T-helper 17 cell (primary cell): ENCODE results near the gene RFPL3. TPM values are rescaled to one million over a fixed set of nuclear protein-coding genes. Genes with fewer than 3 reads are reported as not detected.
"Not testable (repeated sequence)": the region's sequence is repeated elsewhere in the genome, so short reads cannot be mapped to it uniquely, and the experiment has no call there.

Experiments used
- ATAC-seq: fragments of 150-1000 bp; cut with Tn5 transposase; 2 replicates; pipeline ENCODE4 v1.10.0; 2021; ENCODE audit warnings: mild to moderate bottlenecking, moderate library complexity
- DNase-seq, 3 donors: peaks; one replicate each; pipeline versions ENCODE4 v3.0.0 to v3.0.0-alpha.2; 2020 to 2021
- H3K9me3 ChIP-seq: one replicate; pipeline ENCODE4 v1.7.0; 2013; ENCODE audit warnings: low read length, mild to moderate bottlenecking; ENCODE audit not compliant: control insufficient read depth, poor library complexity, severe bottlenecking
- H3K27ac Mint-ChIP-seq: one replicate; pipeline ENCODE4 v1.8.0; 2022; ENCODE audit warnings: mild to moderate bottlenecking, moderate library complexity, mixed read lengths
- H3K27me3 Mint-ChIP-seq: one replicate; pipeline ENCODE4 v1.8.0; 2022; ENCODE audit warnings: mixed read lengths
- H3K36me3 Mint-ChIP-seq: one replicate; pipeline ENCODE4 v1.8.0; 2022; ENCODE audit warnings: low read depth, mixed read lengths
- H3K4me1 Mint-ChIP-seq: one replicate; pipeline ENCODE4 v1.8.0; 2022; ENCODE audit warnings: mild to moderate bottlenecking, mixed read lengths
- H3K4me3 Mint-ChIP-seq: one replicate; pipeline ENCODE4 v1.8.0; 2022; ENCODE audit warnings: mild to moderate bottlenecking, moderate library complexity, mixed read lengths
- total RNA-seq, 4 donors: library from RNA in 2 of 4; stranded (reverse) in 2 of 4; gene quantifications; one replicate each; pipeline ENCODE4 v1.2.3 and lab custom pipeline; 2022 to 2026

RFPL3 gene
- total RNA-seq, result not detected
- 0 reads per million in 2 donors for total RNA-seq (lab: John Stamatoyannopoulos, UW)

DNA sequence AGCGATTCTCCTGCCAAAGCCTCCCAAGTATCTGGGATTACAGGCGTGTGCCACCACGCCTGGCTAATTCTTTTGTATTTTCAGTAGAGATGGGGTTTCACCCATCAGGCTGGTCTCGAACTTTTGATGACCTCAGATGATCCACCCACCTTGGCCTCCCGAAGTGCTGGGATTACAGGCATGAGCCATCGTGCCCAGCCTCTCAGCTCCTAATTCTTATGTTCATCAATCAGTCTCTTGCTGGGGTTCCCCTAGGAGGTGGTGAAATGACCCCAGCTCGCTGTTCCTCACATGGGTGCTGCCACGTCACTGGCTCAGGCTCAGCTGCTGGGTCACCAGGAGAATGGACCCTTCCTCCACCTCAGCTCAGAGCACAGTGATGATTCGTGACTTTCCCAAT lies at the start of gene RFPL3:
Gene RFPL3, plus strand, starts transcription at position 301 of the 400 bp plus-strand sequence. CDS start 205 bp downstream, outside the sequence.
- not testable (repeated sequence) for H3K36me3 Mint-ChIP-seq, ATAC-seq, H3K4me3 Mint-ChIP-seq, H3K27me3 Mint-ChIP-seq, H3K9me3 ChIP-seq, H3K4me1 Mint-ChIP-seq, H3K27ac Mint-ChIP-seq, DNase-seq

DNA sequence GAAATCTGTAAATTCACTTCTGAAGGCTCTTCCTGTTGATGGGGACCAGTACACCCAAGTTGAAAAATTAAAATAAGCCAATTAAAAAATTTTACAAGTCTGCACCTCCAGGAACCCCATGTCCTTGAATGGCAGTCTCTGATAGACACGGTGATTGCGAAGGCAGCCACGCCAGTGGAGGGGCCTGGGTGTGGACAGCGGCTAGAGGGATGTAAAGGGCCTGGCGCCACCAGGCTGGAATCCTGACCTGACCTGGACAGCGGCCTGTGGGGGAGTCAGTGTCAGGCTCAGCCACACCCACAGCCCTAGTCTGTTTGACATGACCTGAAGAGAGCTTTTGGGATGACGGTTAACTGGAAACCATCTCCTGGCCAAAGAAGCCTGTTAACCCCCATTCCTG lies 49.5 kb upstream of the RFPL3 start:
- H3K4me3 Mint-ChIP-seq, result no peak overlapping the region
- peaks cover 50% of the 10 kb centered on the region for H3K27me3 Mint-ChIP-seq
- H3K27ac Mint-ChIP-seq, result no peak overlapping the region
- ATAC-seq (no peak), DNase-seq (no peak)
- no peaks in the 10 kb centered on the region for H3K9me3 ChIP-seq
- H3K4me1 Mint-ChIP-seq, result no peaks in the 10 kb centered on the region
- no peaks in the 10 kb centered on the region for H3K36me3 Mint-ChIP-seq

DNA sequence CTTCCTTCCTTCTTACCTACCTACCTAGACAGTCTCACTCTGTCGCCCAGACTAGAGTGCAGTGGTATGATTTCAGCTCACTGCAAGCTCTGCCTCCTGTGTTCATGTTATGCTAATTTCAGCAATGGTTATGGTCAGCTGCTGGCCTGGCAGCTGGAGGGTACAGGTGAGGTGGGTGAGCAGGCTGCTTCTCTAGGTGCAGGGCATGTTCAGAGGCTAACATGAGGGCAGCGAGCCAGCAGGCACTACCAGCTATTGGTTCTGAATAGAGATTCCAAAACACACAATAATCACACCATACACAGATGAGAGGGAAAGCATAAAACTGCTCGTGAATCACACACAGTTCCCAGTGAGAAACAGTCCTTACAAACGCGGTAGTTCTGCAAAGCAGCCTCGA lies 48.7 kb upstream of the RFPL3 start:
- no peak overlapping the region for H3K4me3 Mint-ChIP-seq
- H3K27ac Mint-ChIP-seq, result no peak overlapping the region
- no peaks in the 10 kb centered on the region for H3K4me1 Mint-ChIP-seq
- no peaks in the 10 kb centered on the region for H3K9me3 ChIP-seq
- ATAC-seq (no peak), DNase-seq (no peak)
- H3K27me3 Mint-ChIP-seq, result peaks cover 57% of the 10 kb centered on the region
- H3K36me3 Mint-ChIP-seq, result no peaks in the 10 kb centered on the region

DNA sequence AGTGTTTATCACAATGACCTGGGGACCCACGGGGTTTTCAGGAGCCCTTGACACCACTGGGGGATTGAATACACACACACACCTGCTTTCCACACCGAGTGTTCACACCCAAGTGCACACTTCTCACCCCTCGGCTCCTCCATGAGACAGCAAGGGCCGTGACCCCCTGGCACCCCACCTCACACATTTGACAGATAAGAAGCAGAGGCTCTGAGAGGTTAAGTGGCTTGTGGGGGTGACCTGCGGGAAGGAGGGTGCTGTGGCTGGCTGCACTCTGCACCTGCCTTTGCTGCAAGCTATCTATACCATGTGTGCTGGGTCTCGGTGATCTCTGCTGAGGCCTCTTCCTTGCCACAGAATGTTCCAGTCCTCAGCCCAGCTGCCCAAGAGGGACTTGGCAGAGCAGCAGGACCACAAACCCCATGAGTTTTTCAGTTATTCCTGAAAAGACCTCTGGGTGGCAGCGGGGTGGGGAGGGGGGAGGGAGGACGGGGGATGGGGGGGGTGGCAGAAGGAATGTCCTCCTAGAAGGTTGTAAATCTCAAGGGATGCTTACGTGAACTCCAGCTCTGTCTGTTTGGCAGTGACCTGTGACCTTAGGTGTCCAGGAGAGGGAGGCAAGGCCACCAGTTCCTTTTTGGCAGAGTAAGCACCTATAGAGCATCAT lies 47.9 kb upstream of the RFPL3 start:
- Mint-ChIP-seq H3K27me3 (peaks cover 55% of the 10 kb centered on the region), H3K4me1 (no peaks in the 10 kb centered on the region), H3K4me3 (no peak overlapping the region), H3K27ac (no peak overlapping the region), H3K36me3 (no peaks in the 10 kb centered on the region)
- no peak for DNase-seq
- no peaks in the 10 kb centered on the region for H3K9me3 ChIP-seq
- ATAC-seq, result no peak

DNA sequence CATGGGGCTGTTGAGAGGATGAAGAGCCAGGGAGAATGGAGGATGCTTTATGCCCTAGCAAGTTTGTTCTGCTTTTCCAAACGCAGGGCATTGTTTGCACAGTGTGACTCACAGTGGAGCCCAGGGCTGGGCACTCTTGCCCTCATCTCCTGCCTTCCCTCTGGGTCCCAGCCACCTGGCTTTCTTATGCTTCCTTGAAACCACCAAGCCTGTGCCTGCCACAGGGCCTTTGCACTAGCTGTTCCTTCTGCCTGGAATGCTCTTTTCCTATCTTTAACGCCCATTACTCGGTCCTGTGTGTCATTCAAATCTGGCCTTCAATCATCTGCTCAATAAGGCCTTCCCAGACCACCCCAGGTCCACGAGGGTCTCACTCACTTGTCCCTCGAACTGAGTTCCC lies 46.9 kb upstream of the RFPL3 start:
- Mint-ChIP-seq H3K4me1 (no peaks in the 10 kb centered on the region), H3K27ac (no peak overlapping the region), H3K27me3 (peaks cover 61% of the 10 kb centered on the region), H3K4me3 (no peak overlapping the region), H3K36me3 (no peaks in the 10 kb centered on the region)
- H3K9me3 ChIP-seq, result no peaks in the 10 kb centered on the region
- no peak for DNase-seq
- ATAC-seq, result no peak

DNA sequence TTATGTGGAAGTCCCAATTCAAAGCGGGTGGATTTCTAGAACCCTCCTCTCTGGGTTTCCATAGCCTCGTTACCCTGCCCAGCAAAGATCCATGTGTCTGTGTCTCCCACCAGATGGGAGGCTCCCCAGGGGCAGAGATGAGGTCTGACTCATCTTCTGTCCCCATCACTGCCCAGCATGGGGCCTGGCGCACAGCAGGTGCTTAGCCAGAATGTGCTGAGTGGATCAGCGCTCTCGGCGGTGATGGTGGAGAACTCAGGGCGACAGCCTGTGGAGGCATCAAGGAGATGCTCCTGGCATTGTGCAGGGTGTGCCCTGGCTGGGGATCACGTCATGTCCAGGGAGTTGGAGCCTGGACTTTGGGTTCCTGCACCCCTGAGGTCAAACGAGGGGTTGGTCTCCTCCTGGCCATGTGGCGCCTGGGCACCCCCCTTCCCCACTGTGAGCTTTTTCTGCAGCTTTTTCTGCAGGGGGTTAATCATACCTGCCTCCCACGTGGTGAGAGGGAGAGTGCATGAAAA lies 46.1 kb upstream of the RFPL3 start:
- no peaks in the 10 kb centered on the region for H3K36me3 Mint-ChIP-seq
- no peak overlapping the region for H3K4me3 Mint-ChIP-seq
- DNase-seq (no peak), ATAC-seq (no peak)
- no peaks in the 10 kb centered on the region for H3K4me1 Mint-ChIP-seq
- H3K27me3 Mint-ChIP-seq, result peaks cover 60% of the 10 kb centered on the region
- H3K9me3 ChIP-seq, result no peaks in the 10 kb centered on the region
- H3K27ac Mint-ChIP-seq, result no peak overlapping the region

DNA sequence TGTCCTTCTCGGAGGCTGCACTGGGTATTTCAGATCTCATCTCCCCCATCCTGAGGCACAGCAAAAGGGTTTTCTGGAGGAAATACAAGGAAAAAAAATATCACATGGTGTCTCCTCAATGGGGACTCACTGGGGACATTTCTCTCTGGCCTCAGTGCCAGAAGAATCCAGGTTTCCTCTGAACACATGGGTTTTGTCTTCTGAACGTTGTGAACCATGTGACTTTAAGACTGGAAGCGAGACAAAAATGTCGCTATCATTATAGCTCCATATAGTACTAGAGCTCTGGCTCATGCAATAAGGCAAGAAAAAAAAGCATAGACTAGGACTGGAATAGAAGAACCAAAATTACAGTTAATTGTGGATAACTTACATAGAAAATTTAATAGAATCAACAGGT lies 44.9 kb upstream of the RFPL3 start:
- DNase-seq (no peak), ATAC-seq (no peak)
- no peaks in the 10 kb centered on the region for H3K9me3 ChIP-seq
- H3K27ac Mint-ChIP-seq, result no peak overlapping the region
- peaks cover 49% of the 10 kb centered on the region for H3K27me3 Mint-ChIP-seq
- no peaks in the 10 kb centered on the region for H3K36me3 Mint-ChIP-seq
- no peaks in the 10 kb centered on the region for H3K4me1 Mint-ChIP-seq
- no peak overlapping the region for H3K4me3 Mint-ChIP-seq

DNA sequence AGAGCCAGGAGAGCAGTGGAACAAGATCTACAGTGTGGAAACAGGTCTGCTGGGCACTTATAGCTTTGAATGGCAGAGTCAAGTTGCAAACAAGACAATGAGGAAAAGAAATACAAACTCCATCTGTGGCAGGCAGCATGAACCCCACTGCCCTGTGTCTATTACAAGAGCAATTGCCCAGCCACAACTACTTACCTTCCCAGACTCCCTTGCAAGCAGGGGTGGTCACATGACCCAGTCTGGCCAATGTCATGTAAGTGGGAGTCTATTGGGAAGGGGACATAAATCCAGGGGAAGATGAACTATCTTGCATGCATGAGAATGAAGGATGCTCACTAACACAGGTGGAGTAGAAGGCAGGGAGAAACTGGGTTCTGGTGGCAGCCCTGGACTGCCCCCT lies 44.1 kb upstream of the RFPL3 start:
- no peaks in the 10 kb centered on the region for H3K4me1 Mint-ChIP-seq
- DNase-seq, result no peak
- H3K9me3 ChIP-seq, result no peaks in the 10 kb centered on the region
- H3K4me3 Mint-ChIP-seq, result no peak overlapping the region
- H3K27ac Mint-ChIP-seq, result no peak overlapping the region
- peaks cover 47% of the 10 kb centered on the region for H3K27me3 Mint-ChIP-seq
- H3K36me3 Mint-ChIP-seq, result no peaks in the 10 kb centered on the region
- no peak for ATAC-seq

DNA sequence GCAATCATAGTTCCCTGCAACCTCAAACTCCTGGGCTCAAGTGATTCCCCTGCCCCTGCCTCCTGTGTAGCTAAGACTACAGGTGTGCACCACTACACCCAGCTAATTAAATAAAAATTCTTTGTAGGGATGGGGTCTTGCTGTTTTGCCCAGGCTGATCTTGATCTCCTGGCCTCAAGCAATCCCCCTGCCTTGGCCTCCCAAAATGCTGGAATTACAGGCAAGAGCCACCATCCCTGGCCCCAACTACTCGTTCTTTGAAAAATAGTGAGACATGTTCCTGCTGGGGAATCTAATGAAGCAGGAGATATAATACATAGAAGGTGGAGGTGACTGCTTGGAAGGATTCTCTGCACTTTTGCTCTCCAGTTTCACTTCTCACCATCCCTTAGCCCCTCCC lies 40.1 kb upstream of the RFPL3 start:
- DNase-seq, result no peak
- Mint-ChIP-seq H3K4me1 (peaks cover 3% of the 10 kb centered on the region), H3K27me3 (peaks cover 52% of the 10 kb centered on the region), H3K4me3 (no peak overlapping the region), H3K36me3 (no peaks in the 10 kb centered on the region), H3K27ac (no peak overlapping the region)
- H3K9me3 ChIP-seq, result no peaks in the 10 kb centered on the region
- no peak for ATAC-seq

DNA sequence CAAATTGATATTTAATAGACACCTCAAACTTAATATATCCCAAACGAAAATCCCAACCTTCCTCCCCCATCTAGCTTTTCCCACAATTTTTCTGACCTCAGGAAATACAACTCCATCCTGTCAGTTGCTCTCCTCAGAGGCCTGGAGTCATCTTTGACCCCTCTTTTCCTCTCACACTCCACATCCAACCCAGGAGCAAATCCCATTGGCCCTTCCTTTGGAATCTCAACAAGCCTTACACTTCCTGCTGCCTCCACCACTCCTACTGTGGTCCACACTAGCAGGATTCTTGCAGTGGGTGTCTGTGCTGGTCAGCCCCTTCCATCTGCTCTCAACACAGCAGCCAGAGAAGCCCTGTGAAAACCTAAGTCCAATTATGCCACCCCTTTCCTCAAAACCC lies 39.3 kb upstream of the RFPL3 start:
- no peaks in the 10 kb centered on the region for H3K36me3 Mint-ChIP-seq
- no peaks in the 10 kb centered on the region for H3K9me3 ChIP-seq
- H3K4me3 Mint-ChIP-seq, result no peak overlapping the region
- H3K4me1 Mint-ChIP-seq, result peaks cover 3% of the 10 kb centered on the region
- peaks cover 44% of the 10 kb centered on the region for H3K27me3 Mint-ChIP-seq
- H3K27ac Mint-ChIP-seq, result no peak overlapping the region
- no peak for DNase-seq
- no peak for ATAC-seq

DNA sequence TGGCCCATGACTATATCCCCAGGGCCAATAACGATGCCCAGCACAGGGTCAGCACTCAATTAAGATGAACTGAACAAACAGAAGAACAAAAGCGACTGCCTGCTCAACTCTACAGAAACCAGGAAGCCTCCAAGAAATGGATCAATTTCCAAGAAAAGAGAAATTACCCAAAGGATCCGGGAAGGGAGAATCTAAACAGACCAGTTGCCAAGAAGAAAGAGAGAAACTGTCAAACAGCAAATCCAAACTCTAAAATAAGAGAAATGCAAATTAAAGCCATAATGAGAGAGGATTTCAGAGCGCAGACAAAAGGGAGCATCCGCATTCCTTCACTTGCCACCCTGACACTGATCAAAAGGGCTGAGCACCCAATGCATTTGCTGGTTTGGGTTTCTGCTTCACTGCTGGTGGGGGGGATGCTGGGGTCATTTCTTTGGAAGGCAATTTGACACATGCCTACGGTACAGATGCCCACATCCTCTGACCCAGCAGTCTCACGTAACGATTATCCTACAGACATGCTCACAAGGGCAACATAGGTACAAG lies 37.7 kb upstream of the RFPL3 start:
- H3K27ac Mint-ChIP-seq, result no peak overlapping the region
- ATAC-seq, result no peak

DNA sequence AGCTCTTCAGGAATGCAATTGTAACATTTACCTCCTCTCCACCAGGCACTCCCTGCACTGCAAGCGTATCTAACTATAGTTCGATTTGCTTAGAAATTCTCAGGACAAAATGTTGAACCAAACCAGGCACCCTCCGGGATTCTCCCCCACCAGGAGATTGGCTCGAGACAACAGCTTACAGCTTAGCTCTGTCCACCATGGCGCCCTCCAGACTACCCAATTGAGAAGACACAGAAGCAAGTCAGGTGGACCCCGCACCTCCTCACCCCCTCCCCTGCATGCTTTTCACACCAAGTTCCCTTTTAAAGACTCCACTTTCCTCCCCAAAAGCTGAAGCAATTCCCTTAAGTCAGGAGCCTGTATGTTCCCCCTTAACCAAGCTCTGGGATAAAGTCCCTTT lies 34.7 kb upstream of the RFPL3 start:
- Mint-ChIP-seq H3K4me3 (no peak overlapping the region), H3K27ac (no peak overlapping the region), H3K4me1 (peaks cover 3% of the 10 kb centered on the region), H3K36me3 (no peaks in the 10 kb centered on the region), H3K27me3 (peaks cover 24% of the 10 kb centered on the region)
- DNase-seq (no peak), ATAC-seq (no peak)
- no peaks in the 10 kb centered on the region for H3K9me3 ChIP-seq

More for the DNA sequence above, 37.7 kb upstream of the RFPL3 start:
- Mint-ChIP-seq H3K36me3 (no peaks in the 10 kb centered on the region), H3K4me1 (peaks cover 3% of the 10 kb centered on the region), H3K4me3 (no peak overlapping the region), H3K27me3 (peaks cover 30% of the 10 kb centered on the region)
- H3K9me3 ChIP-seq, result no peaks in the 10 kb centered on the region
- DNase-seq, result no peak

DNA sequence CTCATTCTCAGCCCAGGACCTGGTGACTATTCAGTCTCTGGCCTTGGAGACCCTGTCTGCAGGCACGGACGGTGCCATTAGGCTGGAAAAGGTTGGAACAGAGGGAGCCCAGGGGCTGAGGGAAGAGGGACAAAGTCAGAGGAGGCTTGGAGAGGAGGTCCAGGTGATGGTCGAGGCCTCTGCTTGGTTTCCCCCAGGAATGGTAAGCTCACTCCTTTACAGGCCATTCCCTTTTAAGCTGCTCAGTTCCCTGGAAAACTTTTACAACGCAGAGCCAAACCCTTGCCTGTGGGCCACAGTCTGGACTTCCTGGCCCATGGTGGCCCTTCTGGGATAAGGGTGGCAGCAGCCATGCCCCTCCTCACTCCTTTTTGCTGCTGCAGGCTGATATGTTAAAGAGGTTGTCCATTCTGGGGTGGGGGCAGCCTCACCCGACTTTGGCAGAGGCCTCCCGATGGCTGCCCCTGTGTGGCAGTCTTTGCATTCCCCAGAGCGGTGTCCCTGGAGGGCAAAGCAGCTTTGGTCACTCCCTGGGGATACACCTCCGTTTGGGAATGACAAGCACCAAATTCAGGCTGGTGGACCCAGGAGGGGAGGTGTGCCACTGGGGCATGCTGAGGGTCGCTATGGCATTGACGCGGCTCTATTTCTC lies 34.0 kb upstream of the RFPL3 start:
- peaks cover 17% of the 10 kb centered on the region for H3K27me3 Mint-ChIP-seq

More for the DNA sequence above, 34.0 kb upstream of the RFPL3 start:
- Mint-ChIP-seq H3K27ac (no peak overlapping the region), H3K4me1 (peaks cover 3% of the 10 kb centered on the region), H3K4me3 (no peak overlapping the region), H3K36me3 (no peaks in the 10 kb centered on the region)
- DNase-seq (no peak), ATAC-seq (no peak)
- H3K9me3 ChIP-seq, result no peaks in the 10 kb centered on the region
